H1 (cell line): Measurements from ENCODE around the gene FAIM2. TPM values are rescaled to one million over a fixed set of nuclear protein-coding genes. Genes with fewer than 3 reads are reported as not detected.

Experiments
- BACH1 ChIP-seq: IDR thresholded peaks from 2 replicates; pipeline ENCODE4 v1.6.1; 2012; ENCODE audit warnings: low read length, improper control_type of control experiment
- CTCF ChIP-seq, 3 experiments: IDR thresholded peaks; 1 replicate in 2 of 3; 2 replicates in 1 of 3; pipeline versions ENCODE4 v1.5.1 to v1.6.1; 2011; ENCODE audit warnings: low read length in 3 of 3, mild to moderate bottlenecking in 3 of 3, inconsistent platforms in 2 of 3, low read depth in 1 of 3, moderate library complexity in 1 of 3; ENCODE audit not compliant: insufficient read depth in 1 of 3; ENCODE audit errors: control extremely low read depth in 1 of 3
- KDM5A ChIP-seq: fragments of 200-600 bp; IDR thresholded peaks from 2 replicates; pipeline ENCODE4 v1.7.1; 2012; ENCODE audit warnings: mild to moderate bottlenecking, low read length, inconsistent platforms, mixed read lengths
- MAX ChIP-seq: IDR thresholded peaks from 2 replicates; pipeline ENCODE4 v1.6.1; 2012; ENCODE audit warnings: inconsistent platforms
- PHF8 ChIP-seq: fragments of 200-600 bp; sonication (generic); conservative IDR thresholded peaks from 2 replicates; pipeline ENCODE4 v1.7.1; 2012; ENCODE audit warnings: low read depth, mild to moderate bottlenecking, inconsistent platforms, low read length, moderate library complexity
- TCF12 ChIP-seq: IDR thresholded peaks from 2 replicates; pipeline ENCODE4 v1.6.1; 2011; ENCODE audit warnings: low read depth, mild to moderate bottlenecking, low read length
- TEAD4 ChIP-seq: IDR thresholded peaks from 2 replicates; pipeline ENCODE4 v1.6.1; 2012; ENCODE audit warnings: low read depth, low read length, inconsistent platforms, mixed read lengths
- polyA plus RNA-seq, 7 experiments: library from polyadenylated mRNA; depleted of rRNA in 3 of 7; stranded (reverse) in 5 of 7; unstranded in 2 of 7; fragments of >200 nt in 5 of 7; fragments of 200-250 nt in 2 of 7; gene quantifications; 1 replicate in 5 of 7; 2 replicates in 1 of 7; 4 replicates in 1 of 7; pipeline versions ENCODE4 v1.2.1 to v1.2.3, GENCODE V29; 2011 to 2013; ENCODE audit warnings: missing spikeins in 2 of 7, mixed read lengths in 2 of 7
- total RNA-seq: library from RNA; stranded (reverse); fragmentation: NEBNext Ultra II Directional; extraction: Animal tissue kit (Norgen Biotek cat#: 25700); gene quantifications from 2 replicates; pipeline ENCODE4 v1.2.1, GENCODE V29; 2021

FAIM2 gene
- total and polyA plus RNA-seq, 2 of the 8 experiments (the other 6 are each of a cell fraction or from before 2014, with no cell fraction given): 0.89 to 1.3 TPM

GRCh38 chr12:49947593-49948226 is 44.0 kb upstream of the FAIM2 start (continued):
- TF ChIP-seq CTCF (IDR thresholded peaks at IDR 0.05; ENCODE audit: control extremely low read depth in 1 of 3, insufficient read depth in 1 of 3, low read depth in 1 of 3, low read length in 3 of 3) (no peak), KDM5A (no peak), BACH1 (no peak), PHF8 (no peak), TEAD4 (no peak), MAX (no peak), TCF12 (no peak)
